GM06990 (cell line): ENCODE data around the gene ANKRD44.

Experiments used
- DNase-seq: peaks from one replicate; pipeline ENCODE4 v3.0.0-alpha.2; 2011; ENCODE audit not compliant: insufficient read length; ENCODE audit errors: extremely low read depth
- H3K27me3 ChIP-seq: replicated peaks from 2 replicates; pipeline ENCODE4 v1.6.0; 2011; ENCODE audit warnings: low read length; ENCODE audit not compliant: control insufficient read depth, insufficient read depth
- H3K36me3 ChIP-seq: 2 replicates; pipeline ENCODE4 v1.5.1; 2011; ENCODE audit warnings: low read length; ENCODE audit not compliant: control insufficient read depth, insufficient read depth
- H3K4me3 ChIP-seq: replicated peaks from 2 replicates; pipeline ENCODE4 v1.5.1; 2011; ENCODE audit warnings: low read depth, mild to moderate bottlenecking, control low read depth, low read length
- TF ChIP-seq, protein P1 (sequence below): IDR thresholded peaks from 2 replicates; pipeline ENCODE4 v1.5.1; 2011; ENCODE audit warnings: low read length, control low read depth, mild to moderate bottlenecking, inconsistent platforms; ENCODE audit not compliant: insufficient read depth, poor library complexity, severe bottlenecking

ANKRD44 gene

DNA sequence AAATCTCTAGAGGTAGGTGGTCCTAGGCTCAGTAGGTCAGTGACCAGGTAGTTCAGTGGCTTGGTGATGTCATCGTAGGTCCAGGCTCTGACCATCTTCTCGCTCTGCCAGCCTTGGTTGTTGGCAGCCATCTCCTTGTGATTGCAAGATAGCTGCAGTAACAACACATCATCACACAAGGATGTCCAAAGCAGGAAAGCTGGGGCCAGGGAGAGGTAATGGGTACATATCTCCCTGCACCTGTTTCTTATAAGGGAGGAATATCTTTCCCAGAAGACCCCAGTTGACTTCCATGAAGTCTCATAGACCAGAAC, 60.5 kb downstream of the ANKRD44 start:
- Histone ChIP-seq H3K4me3 (no peak overlapping the region), H3K27me3 (no peaks in the 10 kb centered on the region), H3K36me3 (no peaks in the 10 kb centered on the region; the same call in none of the 2 replicates)
- DNase-seq, result no peak
- TF ChIP-seq, protein P1, sequence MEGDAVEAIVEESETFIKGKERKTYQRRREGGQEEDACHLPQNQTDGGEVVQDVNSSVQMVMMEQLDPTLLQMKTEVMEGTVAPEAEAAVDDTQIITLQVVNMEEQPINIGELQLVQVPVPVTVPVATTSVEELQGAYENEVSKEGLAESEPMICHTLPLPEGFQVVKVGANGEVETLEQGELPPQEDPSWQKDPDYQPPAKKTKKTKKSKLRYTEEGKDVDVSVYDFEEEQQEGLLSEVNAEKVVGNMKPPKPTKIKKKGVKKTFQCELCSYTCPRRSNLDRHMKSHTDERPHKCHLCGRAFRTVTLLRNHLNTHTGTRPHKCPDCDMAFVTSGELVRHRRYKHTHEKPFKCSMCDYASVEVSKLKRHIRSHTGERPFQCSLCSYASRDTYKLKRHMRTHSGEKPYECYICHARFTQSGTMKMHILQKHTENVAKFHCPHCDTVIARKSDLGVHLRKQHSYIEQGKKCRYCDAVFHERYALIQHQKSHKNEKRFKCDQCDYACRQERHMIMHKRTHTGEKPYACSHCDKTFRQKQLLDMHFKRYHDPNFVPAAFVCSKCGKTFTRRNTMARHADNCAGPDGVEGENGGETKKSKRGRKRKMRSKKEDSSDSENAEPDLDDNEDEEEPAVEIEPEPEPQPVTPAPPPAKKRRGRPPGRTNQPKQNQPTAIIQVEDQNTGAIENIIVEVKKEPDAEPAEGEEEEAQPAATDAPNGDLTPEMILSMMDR, result no peak

DNA sequence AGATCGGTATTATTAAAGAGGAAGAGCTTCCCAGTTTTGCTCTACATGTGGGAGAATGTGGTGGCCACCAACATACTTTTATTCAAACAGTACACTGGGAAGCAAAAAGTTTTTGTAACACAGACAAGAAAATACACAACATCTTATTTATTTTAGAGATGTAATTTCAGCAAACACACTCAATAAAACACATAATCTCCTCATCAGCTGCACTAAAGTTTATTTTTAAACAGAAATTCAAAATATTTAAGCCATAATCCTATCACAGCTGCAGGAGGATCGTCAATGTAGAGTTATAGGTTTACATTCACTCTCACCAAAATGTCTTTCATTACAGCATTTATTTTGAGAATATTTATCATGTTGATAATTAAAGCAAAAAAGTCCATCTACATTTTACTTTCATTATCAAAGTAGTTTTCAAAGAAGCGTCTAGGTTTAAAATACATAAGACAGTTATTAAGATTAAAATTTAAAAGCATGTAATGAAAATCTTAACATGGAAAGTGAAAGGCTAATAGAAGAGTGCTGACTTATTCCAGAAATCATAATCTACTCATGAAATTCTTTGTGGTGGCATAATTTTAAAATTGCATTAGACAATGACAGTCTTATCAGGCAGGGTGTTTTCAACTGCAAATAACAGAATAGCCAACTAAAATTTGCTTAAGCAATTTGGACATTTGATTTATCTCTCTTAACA, 61.0 kb downstream of the ANKRD44 start:
- Histone ChIP-seq H3K36me3 (no peaks in the 10 kb centered on the region; the same call in none of the 2 replicates), H3K27me3 (no peaks in the 10 kb centered on the region), H3K4me3 (no peak overlapping the region)
- DNase-seq, result no peak
- TF ChIP-seq, protein P1, result no peak

DNA sequence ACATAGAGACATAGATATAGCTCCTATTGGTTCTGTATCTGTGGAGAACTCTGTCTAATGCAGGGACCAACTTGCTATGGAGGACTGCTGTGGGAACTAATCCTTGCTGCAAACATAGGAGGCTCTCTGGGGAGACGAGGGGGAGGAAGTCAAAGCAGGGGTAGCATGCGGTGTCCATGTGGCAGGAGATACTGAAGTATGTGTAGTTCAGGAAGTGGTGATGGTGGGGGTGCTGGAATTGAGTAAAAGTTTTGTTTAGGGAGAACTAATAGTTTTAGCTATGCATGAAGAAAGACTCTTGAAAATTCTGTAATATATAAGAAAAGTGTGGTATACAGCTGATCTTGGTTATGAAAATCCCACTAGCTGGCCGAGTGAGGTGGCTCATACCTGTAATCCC, 62.0 kb downstream of the ANKRD44 start:
- no peak overlapping the region for H3K4me3 ChIP-seq
- H3K27me3 ChIP-seq, result no peaks in the 10 kb centered on the region
- TF ChIP-seq, protein P1, result no peak
- no peak for DNase-seq
- H3K36me3 ChIP-seq, result no peaks in the 10 kb centered on the region; the same call in none of the 2 replicates

DNA sequence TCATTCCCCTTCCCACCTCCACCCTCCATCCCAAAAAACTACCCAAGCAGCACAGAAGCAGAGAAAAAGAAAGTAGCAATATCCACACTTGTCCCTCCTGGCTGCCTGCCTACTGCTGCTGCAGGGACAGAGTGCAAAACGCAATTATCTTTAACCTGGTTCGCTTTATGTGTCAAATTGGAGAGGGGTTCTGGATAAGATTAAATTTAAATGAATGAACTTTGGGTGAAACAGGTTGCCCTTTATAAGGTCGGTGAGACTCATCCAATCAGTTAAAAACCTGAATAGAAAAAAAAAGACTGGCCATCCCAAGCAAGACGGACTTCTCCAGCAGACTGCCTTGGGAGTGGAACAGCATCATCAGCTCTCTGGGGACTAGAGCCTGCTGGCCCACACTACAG, 62.6 kb downstream of the ANKRD44 start:
- H3K36me3 ChIP-seq, result no peaks in the 10 kb centered on the region; the same call in none of the 2 replicates
- no peak for DNase-seq
- no peak overlapping the region for H3K4me3 ChIP-seq
- TF ChIP-seq, protein P1, result no peak
- no peaks in the 10 kb centered on the region for H3K27me3 ChIP-seq

DNA sequence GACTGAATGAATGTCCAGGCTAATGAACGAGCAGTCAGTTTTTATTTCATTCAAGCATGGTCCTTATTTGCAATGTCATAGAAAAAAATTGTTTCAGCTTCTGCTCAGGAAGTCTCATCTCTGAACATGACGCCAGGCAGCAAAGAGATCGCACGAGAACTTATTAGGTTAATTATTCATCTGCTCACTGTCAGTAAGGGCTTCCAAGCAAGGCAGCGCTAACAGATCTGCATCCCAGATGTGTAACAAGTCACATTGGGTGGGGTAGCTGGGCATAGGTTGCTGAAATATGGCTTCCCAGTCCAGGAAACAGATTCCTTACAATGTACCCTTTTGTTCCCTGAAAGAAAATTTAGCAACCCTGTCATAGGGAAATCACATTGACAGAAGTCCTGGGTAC, 63.5 kb downstream of the ANKRD44 start:
- TF ChIP-seq, protein P1, result no peak
- no peak for DNase-seq
- Histone ChIP-seq H3K36me3 (no peaks in the 10 kb centered on the region; the same call in none of the 2 replicates), H3K4me3 (no peak overlapping the region), H3K27me3 (no peaks in the 10 kb centered on the region)
